Colonic mucosa (tissue), 4 donors: Measurements from ENCODE around the gene ATXN1. TPM values are rescaled to one million over a fixed set of nuclear protein-coding genes. Genes with fewer than 3 reads are reported as not detected.

Experiments used
- DNase-seq: peaks from one replicate; pipeline ENCODE4 v3.0.0-alpha.2; 2020
- H3K27ac ChIP-seq: fragments of 200-600 bp; one replicate; pipeline ENCODE4 v1.8.0; 2021
- H3K27me3 ChIP-seq: fragments of 200-600 bp; one replicate; pipeline ENCODE4 v1.8.0; 2021
- H3K36me3 ChIP-seq: fragments of 200-600 bp; one replicate; pipeline ENCODE4 v1.8.0; 2021
- H3K4me1 ChIP-seq: fragments of 200-600 bp; one replicate; pipeline ENCODE4 v1.8.0; 2021; ENCODE audit warnings: mild to moderate bottlenecking
- H3K4me3 ChIP-seq: fragments of 200-600 bp; one replicate; pipeline ENCODE4 v1.8.0; 2021
- H3K9ac ChIP-seq, 2 donors: one replicate each; pipeline ENCODE4 v1.7.0; 2013; ENCODE audit warnings: control low read depth in 2 of 2, low read depth in 2 of 2, low read length in 2 of 2
- H3K9me3 ChIP-seq: fragments of 200-600 bp; one replicate; pipeline ENCODE4 v1.8.0; 2021
- intact Hi-C: fragments of 100-400 bp; cut with DNase I; formaldehyde crosslinking; loops from one replicate; pipeline ENCODE4 v1.14.1; 2022
- total RNA-seq, 2 donors: library from RNA; stranded (reverse); fragmentation: NEBNext Ultra II Directional in 1 of 2; extraction: Animal tissue kit (Norgen Biotek cat#: 25700) in 1 of 2; gene quantifications; one replicate each; pipeline ENCODE4 v1.2.1, GENCODE V29; 2021
- TF ChIP-seq, protein P1 (sequence below): fragments of 200-600 bp; IDR thresholded peaks from one replicate; pipeline ENCODE4 v1.8.0; 2022; ENCODE audit warnings: antibody characterized with exemption, mild to moderate bottlenecking
- donor health status: healthy.
- donor health status: DM: no; HTN: no; CAD: no.
- donor health status: DM: no; HTN: no; CAD: no.

ATXN1 gene
- total RNA-seq, 2 donors from 2014 or later: 24.5 to 41.9 TPM

DNA sequence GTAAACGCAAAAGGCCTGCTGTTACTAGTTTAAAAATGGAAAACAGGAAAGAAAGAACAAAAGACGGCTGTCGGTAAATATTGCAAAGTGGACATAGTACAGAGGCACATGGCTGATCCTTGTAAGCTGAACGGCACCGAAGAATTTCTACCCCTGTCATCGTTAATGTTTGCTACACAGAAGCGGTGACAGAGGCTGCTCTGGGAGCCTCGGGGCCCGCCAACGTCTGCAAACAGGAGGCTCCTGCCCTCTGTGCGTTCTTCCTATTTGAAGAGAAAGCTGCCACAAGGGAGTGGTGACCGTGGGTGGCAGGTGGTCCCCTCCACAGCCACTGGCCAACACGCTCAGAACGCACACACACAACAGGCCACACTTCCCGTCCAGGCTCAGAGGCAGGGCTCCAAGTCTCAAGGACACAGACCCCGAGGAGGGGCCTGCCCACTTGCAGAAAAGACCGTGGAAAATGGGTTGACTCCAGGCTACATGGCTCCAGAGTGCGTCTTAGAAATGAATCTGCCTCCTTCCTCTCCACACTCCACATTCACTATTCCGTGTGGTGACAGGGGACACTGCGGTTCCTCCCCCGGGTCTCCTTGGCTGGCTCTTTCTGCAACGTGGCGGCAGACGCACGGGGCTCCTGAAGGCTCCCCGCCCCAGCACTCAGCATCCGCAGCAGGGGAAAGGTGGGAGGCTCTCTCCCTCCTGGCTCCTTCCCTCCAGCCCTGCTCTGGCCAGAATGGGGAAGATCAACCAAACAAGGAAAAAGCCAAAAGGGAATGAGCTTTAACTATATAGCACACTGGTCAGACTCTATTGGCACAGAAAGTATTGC lies 458.3 kb downstream of the ATXN1 start:
- Histone ChIP-seq H3K9ac (no peak overlapping the region), H3K4me3 (no peak overlapping the region), H3K36me3 (no peaks in the 10 kb centered on the region), H3K27me3 (no peaks in the 10 kb centered on the region), H3K4me1 (no peaks in the 10 kb centered on the region), H3K27ac (no peak overlapping the region), H3K9me3 (no peaks in the 10 kb centered on the region)
- no peak for DNase-seq
- intact Hi-C loops: no loop called here
- TF ChIP-seq, protein P1, sequence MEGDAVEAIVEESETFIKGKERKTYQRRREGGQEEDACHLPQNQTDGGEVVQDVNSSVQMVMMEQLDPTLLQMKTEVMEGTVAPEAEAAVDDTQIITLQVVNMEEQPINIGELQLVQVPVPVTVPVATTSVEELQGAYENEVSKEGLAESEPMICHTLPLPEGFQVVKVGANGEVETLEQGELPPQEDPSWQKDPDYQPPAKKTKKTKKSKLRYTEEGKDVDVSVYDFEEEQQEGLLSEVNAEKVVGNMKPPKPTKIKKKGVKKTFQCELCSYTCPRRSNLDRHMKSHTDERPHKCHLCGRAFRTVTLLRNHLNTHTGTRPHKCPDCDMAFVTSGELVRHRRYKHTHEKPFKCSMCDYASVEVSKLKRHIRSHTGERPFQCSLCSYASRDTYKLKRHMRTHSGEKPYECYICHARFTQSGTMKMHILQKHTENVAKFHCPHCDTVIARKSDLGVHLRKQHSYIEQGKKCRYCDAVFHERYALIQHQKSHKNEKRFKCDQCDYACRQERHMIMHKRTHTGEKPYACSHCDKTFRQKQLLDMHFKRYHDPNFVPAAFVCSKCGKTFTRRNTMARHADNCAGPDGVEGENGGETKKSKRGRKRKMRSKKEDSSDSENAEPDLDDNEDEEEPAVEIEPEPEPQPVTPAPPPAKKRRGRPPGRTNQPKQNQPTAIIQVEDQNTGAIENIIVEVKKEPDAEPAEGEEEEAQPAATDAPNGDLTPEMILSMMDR: no peak

DNA sequence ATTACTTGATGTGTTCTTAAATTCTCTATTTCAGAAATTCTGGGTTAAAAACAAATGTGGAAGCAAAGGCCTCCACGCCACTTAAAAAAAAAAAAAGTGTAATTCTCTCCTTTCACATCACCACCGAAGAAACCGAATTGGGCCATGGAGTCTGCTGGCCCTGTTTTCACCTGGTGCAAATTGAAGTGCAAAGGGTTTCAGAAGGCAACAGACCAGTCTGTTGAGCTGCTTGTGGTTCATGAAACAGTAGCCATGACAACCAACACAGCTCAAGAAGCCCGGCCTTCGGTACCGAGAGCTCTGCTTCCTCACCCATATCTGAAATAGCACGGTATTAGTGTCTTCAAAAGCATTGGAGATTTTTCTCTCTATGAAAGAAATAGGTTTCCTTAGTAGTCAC lies 459.7 kb downstream of the ATXN1 start:
- H3K4me3 ChIP-seq: no peak overlapping the region
- DNase-seq: no peak
- TF ChIP-seq, protein P1: no peak
- H3K27me3 ChIP-seq: no peaks in the 10 kb centered on the region
- H3K36me3 ChIP-seq: no peaks in the 10 kb centered on the region
- H3K4me1 ChIP-seq: no peaks in the 10 kb centered on the region
- no peaks in the 10 kb centered on the region for H3K9me3 ChIP-seq
- no peak overlapping the region for H3K27ac ChIP-seq
- no peak overlapping the region for H3K9ac ChIP-seq
- intact Hi-C loops: no loop called here

DNA sequence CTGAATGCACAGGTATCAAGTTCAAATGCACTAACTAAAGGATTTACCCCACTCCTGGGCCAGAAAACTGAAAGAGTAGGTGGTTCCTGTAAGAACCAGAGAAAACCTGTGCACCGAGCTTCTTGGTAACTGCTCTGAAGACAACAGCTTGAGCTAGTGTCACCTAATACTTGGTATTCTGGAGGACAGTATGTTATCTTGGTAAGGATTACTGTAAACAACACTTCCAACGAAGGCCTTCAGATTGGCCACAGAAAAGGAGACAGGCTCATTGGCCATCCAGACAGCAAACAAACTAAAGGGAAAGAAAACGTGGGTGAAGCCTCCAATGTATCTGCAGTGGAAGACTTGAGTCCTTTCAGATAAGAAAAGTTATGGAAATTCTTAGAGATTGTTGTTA lies 461.4 kb downstream of the ATXN1 start:
- Histone ChIP-seq H3K27me3 (no peaks in the 10 kb centered on the region), H3K9me3 (no peaks in the 10 kb centered on the region), H3K36me3 (no peaks in the 10 kb centered on the region), H3K9ac (no peak overlapping the region), H3K4me1 (no peaks in the 10 kb centered on the region), H3K27ac (no peak overlapping the region), H3K4me3 (no peak overlapping the region)
- DNase-seq: no peak
- TF ChIP-seq, protein P1: no peak
- intact Hi-C loops: no loop called here

DNA sequence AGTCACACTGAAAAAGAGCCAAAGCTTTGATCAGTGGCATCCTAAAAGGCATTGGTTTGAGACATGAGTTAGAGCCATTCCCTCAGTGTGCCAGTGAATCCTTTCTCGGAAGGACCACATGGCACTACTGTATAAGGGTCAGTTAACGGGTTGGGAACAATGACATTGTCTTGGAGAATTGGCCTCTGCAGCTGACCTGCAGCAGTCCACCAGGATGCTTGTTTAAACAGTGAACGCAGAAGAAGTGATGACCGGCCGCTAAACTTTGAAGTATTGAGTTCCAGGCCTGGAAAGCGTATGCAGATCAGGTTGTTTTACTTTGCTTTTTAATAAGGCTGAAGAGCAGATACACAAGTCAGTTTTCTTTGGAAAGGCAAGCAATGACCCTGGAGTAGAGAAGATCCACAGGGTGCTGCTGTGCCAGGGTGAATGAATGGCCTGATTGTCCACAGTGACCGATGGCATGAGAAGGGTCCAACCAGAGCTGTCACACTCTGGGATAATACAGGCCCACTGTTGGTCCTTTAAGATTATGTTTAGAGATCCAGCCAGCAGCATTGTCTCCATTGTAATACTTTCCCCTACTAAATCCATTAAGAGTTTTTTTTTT lies 465.1 kb downstream of the ATXN1 start:
- Histone ChIP-seq H3K27ac (no peak overlapping the region), H3K4me3 (no peak overlapping the region), H3K27me3 (no peaks in the 10 kb centered on the region), H3K36me3 (no peaks in the 10 kb centered on the region), H3K9me3 (no peaks in the 10 kb centered on the region), H3K9ac (no peak overlapping the region), H3K4me1 (no peaks in the 10 kb centered on the region)
- intact Hi-C loops: no loop called here
- no peak for DNase-seq
- TF ChIP-seq, protein P1: no peak

DNA sequence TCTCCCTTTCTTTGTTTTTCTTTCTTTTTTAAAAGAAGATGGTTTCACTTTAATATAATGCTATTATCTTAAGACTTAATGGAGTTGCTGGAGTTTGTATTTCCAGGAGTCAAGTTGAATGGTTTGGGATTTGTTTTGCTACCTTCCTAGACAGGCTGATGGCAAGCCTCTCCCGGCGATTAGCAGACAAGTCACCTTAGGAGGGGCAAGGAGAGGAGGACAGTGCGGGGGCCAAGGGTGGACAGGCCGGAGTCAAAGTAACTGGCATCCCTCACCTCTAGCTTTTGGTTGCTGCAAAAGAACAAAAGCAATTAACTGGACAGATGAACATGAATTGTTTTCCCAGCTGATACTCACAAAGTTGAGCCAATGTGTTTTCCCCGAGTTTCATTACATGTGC lies 465.8 kb downstream of the ATXN1 start:
- H3K36me3 ChIP-seq: no peaks in the 10 kb centered on the region
- no peaks in the 10 kb centered on the region for H3K9me3 ChIP-seq
- DNase-seq: no peak
- no peak overlapping the region for H3K4me3 ChIP-seq
- TF ChIP-seq, protein P1: no peak
- no peak overlapping the region for H3K9ac ChIP-seq
- intact Hi-C loops: no loop called here
- no peaks in the 10 kb centered on the region for H3K27me3 ChIP-seq
- H3K4me1 ChIP-seq: no peaks in the 10 kb centered on the region
- H3K27ac ChIP-seq: no peak overlapping the region
